GM12864 (cell line): ENCODE measurements around the gene BECN2.

Source experiments
- DNase-seq: peaks from one replicate; pipeline ENCODE4 v3.0.0-alpha.2; 2011; ENCODE audit warnings: low read depth
- H3K4me3 ChIP-seq: 2 replicates; pipeline ENCODE4 v1.5.1; 2011; ENCODE audit warnings: mild to moderate bottlenecking, low read depth, low read length, control low read depth
- CTCF ChIP-seq: IDR thresholded peaks from 2 replicates; pipeline ENCODE4 v1.5.1; 2011; ENCODE audit warnings: low read depth, mild to moderate bottlenecking, moderate library complexity, low read length, control low read depth, inconsistent platforms; ENCODE audit errors: missing control alignments

The BECN2 gene

GRCh38 chr1:241992734-241993133 lies 35.2 kb downstream of the BECN2 start:
- TF ChIP-seq CTCF: no peak
- DNase-seq: no peak
- H3K4me3 ChIP-seq: no peak overlapping the region

- no peak for TF ChIP-seq CTCF
- no peak overlapping the region for H3K4me3 ChIP-seq
- DNase-seq: no peak
Observed at GRCh38 chr1:241994171-241994570, 36.6 kb downstream of the BECN2 start.

GRCh38 chr1:241997401-241997998 lies 39.9 kb downstream of the BECN2 start:
- TF ChIP-seq CTCF: no peak
- no peak overlapping the region for H3K4me3 ChIP-seq
- no peak for DNase-seq

- peak overlapping the region; percentile 17; the same call in 1 of the 2 replicates for H3K4me3 ChIP-seq
- no peak for DNase-seq
Observed at GRCh38 chr1:241998412-241998921, 40.9 kb downstream of the BECN2 start.

GRCh38 chr1:241999026-241999425 lies 41.5 kb downstream of the BECN2 start, which contains the start of gene MAP1LC3C:
Gene MAP1LC3C, minus strand, starts transcription at chr1:241999098. Its CDS starts 90 bp downstream, at chr1:241999008.
- DNase-seq: no peak
- no peak for TF ChIP-seq CTCF
- peak within 1 kb of the TSS; percentile 17; the same call in 1 of the 2 replicates for H3K4me3 ChIP-seq

More at GRCh38 chr1:241998412-241998921, 40.9 kb downstream of the BECN2 start:
- peak; percentile 69 for TF ChIP-seq CTCF

GRCh38 chr1:242000434-242000833 lies 42.9 kb downstream of the BECN2 start:
- no peak for DNase-seq
- TF ChIP-seq CTCF: no peak
- no peak overlapping the region for H3K4me3 ChIP-seq

GRCh38 chr1:242002072-242002471 lies 44.5 kb downstream of the BECN2 start:
- no peak overlapping the region for H3K4me3 ChIP-seq
- no peak for TF ChIP-seq CTCF
- DNase-seq: no peak
